HG03108 (cell line): Measurements from ENCODE around the gene COQ8B.
"Not testable (repeated sequence)": the region's sequence is repeated elsewhere in the genome, so short reads cannot be mapped to it uniquely, and the experiment has no call there.

Experiments used
- ATAC-seq: cut with Tn5 transposase; IDR thresholded peaks from one replicate; pipeline ENCODE4 v1.9.1; 2021; ENCODE audit warnings: moderate library complexity; ENCODE audit not compliant: unreplicated experiment

COQ8B gene

DNA sequence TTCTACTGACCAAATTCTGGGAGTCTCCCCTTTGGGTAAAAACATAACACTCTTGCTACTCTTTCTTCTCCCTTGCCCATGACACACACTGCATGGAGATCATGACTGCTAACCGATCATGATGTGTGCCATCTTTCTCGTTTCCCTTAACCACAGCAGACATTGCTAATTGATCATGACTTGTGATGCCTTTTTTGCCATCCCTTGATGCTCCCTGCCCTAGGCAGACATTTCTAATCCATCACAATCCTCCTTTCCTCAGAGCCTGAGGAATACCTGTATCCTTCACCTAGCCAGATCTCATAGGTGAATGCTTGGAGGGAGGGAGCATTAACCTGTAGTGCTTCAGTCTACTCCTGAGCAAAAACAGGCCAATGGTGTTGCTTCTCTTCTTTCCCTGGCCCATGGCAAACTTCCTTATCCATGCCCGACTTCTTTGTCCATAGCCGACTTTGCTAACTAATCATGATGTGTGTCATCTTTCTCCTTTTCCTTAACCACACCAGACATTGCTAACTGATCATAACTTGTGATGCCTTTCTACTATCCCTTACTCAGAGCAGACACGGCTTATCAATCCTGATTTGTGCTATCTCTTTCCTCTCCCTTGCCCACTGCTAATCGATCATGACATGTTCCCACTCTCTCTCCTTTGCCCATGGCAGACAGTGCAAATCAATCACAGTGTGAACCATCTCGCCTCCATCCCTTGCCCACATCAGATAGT lies 44.0 kb downstream of the COQ8B start:
- ATAC-seq = no peak

DNA sequence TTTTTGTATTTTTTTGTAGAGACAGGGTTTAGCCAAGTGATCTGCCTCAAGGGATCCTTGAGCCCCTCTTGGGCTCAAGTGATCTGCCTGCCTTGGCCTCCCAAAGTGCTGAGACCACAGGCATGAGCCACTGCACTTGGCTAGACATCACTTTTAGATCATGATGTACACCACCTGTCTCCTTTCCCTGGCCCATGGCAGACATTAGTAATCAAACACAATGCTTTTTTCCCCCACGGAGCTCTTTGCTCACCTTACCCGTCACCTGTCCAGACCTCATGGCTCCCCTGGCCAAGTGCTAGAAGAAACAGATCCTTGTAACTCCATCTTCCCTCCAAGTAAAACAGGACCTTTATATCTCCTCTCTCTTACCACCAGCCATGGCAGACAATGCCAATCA lies 44.6 kb downstream of the COQ8B start:
- ATAC-seq = no peak

DNA sequence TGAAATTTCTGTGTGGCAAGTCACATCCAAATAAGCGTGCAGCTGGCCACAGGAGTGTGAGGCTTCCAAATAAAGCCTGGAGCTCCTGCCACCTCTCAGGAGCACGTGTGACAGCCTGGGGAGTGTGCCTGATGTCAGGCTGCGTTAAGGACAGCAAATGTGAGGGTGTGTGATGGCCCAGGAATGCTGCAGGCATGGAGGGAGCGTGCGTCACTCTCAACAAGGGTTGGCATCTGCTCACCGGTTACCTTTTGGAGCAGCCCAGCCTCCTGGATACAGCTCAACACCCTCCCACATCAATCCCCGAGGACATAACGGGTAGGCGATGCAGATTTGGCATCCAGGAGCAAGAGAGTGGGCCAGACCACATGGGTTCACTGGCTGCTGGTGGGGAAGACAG lies 45.3 kb downstream of the COQ8B start:
- ATAC-seq = no peak

DNA sequence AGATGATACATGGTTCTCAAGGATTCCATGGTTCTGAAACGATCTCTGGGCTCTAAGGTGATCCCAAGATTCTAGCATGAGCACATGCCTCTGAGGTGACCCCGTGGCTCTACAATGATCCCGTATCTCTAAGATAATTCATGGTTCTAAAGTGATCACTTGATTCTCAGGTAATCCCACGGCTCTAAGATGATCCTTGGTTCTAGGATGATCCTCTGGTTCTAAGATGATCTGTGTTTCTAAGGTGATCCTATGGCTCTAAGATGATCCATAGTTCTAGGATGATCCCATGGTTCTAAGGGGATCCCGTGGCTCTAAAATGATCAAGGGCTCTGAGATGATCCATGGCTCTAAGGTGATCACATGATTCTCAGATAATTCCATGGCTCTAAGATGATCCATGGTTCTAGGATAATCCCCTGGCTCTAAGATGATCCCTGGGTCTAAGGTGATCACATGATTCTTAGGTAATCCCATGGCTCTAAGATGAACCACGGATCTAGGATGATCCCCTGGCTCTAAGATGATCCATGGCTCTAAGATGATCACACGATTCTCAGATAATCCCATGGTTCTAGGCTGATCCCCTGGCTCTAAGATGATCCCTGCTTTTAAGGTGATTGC lies 47.6 kb downstream of the COQ8B start:
- no peak for ATAC-seq

DNA sequence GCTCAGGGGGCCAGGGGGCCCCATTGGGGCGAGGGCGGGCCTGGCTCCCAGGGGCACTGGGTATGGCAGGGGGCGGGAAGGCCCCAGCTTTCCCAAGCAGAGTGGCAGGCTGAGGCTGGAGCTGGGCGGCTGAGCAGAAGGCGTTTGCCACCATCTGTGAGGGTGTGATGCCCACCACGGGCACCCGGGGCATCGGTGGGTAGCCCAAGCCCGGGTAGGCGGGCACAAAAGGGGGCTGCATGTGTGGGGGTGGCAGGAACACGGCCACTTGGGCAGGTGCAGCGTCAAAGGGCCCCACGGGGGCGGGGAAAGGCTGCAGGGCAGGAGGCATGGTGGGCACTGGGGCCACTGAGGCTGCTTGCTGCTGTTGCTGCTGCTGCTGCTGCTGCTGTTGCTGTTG lies 49.1 kb downstream of the COQ8B start:
- ATAC-seq = no peak

DNA sequence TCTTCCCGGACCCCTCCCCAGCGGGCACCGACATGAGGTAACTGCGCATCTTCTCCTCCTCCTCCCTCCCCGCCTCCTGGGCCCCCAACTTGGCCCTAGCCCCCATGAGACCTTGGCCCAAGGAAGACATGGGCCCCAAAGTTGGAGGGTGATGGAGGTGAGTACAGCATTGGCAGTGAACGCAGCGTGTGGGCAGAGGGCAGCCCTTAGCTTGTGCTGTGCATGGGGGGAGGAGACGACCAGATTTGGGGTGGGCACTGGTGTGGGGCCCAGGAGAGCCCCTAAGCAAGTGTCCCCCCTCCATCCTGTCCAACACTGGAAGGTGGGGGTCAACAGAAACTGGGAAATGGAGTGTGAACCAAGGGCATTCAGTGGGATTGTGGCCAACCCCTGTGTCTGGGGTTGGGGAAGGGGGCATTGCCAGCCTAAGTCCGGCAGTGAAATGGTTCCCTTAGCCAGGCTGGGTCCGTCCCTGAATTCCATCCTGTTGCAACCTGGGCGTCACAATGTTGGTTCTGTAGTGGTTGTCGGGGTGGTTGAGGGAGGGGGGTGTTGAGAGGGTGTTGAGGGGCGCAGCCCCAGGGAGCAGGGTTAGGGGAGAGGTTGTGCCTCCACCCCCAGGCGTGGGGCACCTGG lies 49.8 kb downstream of the COQ8B start:
- no peak for ATAC-seq

DNA sequence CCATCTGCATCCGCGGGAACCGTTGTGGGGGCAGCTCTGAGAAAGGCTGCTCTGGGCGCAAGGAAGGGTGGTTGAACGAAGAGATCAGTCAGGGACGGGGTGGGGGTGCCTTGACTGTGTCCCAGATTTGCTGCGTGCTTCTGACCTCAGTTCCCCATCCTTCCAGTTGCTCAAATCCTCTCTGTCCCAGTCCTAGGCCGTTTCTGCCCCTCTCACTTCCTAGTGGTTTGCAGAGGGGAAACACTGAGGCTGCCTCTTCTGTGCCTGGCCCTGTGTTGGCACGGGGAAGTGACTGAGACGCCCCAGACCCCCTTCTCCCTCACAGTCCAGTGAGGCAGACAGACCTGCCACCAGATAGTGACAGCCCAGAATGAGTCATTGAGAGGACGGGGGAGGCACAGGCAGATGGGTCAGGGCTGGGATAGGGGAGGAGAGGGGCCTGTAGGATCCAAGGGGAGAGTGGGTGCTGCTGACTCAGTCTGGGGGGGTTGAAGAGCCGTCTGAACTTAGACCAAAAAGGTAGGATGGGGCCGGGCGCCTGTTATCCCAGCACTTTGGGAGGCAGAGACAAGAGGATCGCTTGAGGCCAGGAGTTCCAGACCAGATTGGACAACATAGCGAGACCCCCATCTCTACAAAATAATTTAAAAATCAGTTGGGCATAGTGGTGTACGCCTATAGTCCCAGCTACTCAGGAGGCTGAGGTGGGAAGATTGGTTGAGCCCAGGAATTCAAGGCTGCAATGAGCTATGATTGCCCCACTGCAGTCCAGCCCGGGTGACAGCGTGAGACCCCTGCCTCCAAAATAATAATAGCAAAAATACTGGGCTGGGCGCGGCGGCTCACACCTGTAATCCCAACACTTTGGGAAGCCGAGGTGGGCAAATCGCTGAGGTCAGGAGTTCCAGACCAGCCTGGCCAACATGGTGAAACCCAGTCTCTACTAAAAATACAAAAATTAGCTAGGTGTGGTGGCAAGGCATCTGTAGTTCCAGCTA lies 52.7 kb downstream of the COQ8B start:
- ATAC-seq = no peak

DNA sequence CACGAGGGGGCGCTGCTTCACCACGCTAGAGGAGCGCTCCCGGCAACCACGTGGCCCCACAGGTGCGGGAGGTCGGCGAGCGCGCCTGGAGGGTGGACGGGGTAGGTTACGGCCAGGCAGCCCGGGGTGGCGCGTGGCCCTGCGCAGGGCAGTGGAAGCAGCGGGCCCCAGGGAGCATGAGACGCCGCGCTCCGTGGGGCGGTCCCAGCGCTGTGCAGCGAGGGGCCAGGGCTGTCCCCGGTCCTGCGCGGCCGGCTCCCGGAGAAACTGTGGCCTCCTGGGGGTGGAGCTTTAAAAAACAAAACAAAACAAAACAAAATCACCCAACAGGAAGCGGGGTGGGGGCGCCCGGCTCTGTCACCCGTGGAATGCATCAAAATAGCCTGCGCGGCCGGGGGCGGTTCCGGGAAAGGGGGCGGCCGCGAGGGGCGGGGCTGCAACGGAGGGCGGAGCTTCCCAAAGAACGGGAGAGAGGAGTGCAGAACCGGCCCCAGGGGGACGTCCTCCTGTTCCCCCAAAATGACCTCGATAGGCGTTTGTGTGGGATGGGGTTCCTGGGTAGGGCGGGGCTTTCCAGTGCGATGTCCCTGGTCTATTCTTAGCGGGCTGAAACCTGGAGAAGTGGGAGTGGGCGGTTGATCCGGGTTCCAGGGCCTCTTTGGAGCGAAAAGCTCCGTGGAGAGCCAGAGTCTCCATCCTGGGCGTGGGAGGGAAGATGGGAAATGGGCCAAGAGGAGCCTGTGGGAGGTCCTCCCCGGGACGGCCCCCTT lies 53.6 kb downstream of the COQ8B start:
- ATAC-seq = peak; percentile 75

DNA sequence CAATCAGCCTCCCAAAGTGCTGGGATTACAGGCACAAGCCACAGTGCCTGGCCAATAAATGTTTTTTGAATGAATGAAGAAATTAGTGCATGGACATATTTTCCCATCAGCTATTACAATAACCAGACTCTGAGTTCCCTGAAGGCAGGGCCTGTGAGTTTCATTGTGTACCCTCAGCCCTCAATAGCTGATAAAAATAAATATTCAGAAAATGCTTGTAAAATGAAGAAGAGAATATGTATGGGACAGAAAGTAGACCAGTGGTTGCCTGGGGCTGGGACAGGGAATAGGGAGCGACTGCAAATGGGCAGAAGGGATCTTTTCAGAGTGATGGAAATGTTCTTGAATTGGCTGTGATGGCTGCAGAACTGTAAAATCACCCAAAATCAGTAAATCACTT lies 55.1 kb downstream of the COQ8B start:
- no peak for ATAC-seq

DNA sequence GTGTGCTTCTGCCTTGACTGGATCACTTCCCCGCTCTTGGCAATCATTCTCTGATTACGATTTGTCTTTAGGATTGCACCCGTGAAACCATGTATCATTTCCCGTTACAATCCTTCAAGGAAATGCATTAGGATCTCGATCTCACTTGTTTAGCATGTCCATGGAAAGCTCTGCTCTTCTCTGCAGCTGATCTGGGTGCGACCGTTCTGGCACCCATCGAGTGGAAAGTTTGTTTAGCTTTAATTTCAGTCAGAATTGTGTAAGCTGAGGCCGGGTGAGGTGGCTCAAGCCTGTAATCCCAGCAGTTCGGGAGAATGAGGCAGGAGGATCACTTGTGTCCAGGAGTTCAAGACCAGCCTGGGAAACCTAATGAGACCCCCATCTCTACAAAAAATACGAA lies 57.1 kb downstream of the COQ8B start:
- no peak for ATAC-seq

DNA sequence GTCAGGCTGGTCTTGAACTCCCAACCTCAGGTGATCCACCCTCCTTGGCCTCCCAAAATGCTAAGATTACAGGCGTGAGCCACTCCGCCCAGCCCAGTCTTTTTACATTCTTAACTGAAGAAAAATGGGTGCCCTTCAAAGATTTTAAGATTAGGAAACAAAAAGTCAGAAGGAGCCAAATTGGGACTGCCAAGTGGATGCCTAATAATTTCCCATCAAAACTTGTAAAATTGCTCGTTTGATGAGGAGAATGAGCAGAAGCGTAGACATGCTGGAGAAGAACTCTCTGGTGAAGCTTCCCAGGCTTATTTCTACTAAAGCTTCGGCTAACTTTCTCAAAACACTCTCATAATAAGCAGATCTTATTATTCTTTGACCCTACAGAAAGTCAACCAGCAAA lies 57.6 kb downstream of the COQ8B start:
- ATAC-seq = no peak

DNA sequence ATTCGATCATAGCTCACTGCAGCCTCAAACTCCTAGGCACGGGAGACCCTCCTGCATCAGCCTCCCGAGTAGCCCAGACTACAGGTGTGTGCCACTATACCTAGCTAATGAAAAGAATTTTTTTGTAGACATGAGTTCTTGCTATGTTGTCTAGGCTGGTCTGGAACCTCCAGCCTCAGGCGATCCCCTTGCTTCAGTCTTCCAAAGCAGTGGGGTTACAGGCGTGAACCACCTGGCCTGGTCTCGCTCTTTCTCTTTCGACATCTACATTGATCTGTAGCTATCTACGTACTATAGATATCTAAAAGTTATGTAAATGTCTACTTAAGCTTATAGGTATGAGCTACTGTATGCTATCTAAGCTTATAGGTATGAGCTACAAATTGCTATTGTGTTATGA lies 58.7 kb downstream of the COQ8B start:
- ATAC-seq = no peak

DNA sequence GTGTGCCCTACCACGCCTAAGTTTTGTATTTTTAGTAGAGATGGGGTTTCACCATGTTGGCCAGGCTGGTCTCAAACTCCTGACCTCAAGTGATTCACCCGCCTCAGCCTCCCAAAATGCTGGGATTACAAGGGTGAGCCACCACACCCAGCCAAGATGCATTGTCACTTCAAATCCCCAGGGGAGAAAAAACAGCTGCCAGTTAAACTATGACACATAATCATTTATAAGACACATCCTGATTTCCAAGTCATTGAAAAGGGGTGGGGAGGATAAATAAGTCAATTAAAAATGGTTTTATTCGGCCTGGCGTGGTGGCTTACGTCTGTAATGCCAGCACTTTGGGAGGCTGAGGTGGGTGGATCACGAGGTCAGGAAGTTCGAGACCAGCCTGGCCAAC lies 61.0 kb downstream of the COQ8B start:
- not testable (repeated sequence) for ATAC-seq

DNA sequence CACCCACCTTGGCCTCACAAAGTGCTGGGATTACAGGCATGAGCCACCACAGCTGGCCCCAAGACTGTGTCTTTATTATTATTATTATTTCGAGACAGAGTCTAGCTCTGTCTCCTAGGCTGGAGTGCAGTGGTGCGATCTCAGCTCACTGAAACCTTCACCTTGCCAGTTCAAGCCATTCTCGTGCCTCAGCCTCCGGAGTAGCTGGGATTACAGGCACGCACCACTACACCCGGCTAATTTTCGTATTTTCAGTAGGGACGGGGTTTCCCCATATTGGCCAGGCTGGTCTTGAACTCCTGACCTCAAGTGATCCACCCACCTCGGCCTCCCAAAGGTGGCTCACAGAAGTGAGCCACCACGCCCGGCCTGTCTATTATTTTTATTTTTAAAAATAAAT lies 64.4 kb downstream of the COQ8B start:
- not testable (repeated sequence) for ATAC-seq

DNA sequence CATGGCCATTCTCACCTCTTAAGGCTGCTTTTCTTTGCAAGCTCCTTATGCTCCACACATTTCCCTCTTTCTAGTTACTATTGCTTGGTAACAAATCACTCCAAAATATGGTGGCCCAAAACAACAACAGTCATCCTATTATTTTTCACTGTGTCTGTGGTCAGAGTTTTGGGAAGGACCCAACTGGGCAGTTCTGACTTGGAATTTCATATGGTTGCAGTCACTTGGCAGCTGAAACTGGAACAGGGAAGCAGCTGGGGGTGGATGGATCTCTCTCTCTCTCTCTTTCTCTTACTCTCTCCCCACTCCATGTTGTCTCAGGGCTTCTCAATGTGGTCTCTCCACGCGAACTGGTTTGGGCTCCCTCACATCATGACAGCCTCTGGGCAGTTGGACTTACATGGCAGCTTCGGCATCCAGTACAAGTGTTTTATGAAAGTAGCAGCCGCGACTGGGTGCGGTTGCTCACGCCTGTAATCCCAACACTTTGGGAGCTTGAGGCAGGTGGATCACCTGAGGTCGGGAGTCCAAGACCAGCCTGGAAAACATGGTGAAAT lies 65.9 kb downstream of the COQ8B start:
- no peak for ATAC-seq

DNA sequence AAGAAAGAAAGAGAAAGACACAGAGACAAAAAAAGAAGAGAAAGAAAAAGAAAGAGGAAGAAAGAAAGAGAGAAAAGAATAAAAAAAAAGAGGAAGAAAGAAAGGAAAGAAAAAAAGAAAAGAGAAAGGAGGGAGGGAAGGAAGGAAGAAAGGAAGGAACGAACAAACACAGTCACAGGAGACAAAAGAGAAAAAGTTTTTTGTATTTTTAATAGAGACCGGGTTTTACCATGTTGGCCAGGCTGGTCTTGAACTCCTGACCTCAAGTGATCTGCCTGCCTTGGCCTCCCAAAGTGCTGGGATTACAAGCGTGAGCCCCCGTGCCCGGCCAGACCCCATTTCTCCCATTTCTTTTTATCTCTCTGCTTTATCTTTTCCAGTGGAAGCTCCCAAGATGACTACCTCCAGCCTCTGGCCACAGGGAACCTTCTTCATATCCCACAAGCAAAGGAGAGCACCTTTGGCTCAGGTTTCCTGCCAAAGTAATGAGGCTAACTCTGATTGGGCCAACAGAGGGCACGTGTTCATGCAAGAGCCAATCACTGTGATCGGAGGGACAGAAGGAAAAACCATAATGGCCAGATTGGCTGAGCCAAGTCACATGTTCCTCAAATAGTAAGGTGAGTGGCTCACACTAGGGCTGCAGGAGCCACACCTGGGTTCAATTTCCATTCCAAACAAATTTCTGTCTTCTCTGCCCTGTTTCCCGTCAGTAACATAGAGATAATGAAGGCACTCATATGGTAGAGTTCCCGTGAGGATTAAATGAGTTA lies 66.6 kb downstream of the COQ8B start:
- ATAC-seq = not testable (repeated sequence)

DNA sequence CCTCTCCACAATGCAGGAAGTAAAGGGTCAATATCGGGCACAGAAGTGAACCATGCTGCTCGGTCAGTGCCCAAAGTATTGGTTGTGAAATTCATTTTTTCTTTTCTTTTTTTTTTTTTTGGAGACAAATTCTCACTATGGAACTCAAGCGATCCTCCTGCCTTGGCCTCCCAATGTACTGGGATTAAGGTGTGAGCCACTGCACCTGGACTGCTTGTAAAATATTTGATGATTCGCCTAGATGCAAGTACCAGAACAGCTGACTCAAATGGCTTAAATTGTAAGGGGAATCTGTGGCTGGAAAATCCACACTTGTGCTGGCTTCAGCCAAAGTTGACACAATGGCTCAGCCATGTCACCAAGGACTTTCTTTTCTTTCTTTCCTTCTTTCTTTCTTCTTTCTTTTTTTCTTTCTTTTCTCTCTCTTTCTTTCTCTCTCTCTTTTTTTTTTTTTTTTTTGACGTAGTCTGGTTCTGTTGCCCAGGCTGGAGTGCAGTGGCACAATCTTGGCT lies 69.9 kb downstream of the COQ8B start:
- no peak for ATAC-seq

DNA sequence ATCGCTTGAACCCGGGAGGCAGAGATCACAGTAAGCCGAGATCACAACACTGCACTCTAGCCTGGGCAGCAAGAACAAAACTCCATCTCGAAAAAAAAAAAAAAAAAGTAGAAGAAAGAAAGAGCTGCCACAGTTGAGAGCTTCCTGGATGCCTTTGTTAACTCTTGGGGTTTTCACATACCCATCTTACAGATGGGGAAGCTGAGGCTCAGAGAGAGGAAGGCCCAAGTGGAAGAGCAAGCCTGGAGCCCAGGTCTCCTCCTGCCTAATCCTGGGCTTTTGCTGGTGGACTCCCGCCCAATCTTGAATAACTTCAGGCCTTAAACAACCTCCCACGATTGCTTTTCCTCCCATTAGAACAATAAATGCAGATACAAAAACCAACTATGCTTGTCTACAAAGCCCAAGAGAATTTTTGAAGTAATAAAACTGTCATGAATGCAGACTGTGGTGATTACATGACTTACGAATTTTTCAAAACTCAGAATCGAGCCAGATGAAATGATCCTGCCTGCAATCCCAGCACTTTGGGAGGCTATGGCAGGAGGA lies 73.9 kb downstream of the COQ8B start:
- no peak for ATAC-seq
